HG03565 (cell line): Measurements from ENCODE around the gene ATAD5.

Experiments
- ATAC-seq: cut with Tn5 transposase; IDR thresholded peaks from one replicate; pipeline ENCODE4 v1.9.1; 2021; ENCODE audit warnings: mild to moderate bottlenecking, moderate library complexity; ENCODE audit not compliant: unreplicated experiment

The ATAD5 gene

DNA sequence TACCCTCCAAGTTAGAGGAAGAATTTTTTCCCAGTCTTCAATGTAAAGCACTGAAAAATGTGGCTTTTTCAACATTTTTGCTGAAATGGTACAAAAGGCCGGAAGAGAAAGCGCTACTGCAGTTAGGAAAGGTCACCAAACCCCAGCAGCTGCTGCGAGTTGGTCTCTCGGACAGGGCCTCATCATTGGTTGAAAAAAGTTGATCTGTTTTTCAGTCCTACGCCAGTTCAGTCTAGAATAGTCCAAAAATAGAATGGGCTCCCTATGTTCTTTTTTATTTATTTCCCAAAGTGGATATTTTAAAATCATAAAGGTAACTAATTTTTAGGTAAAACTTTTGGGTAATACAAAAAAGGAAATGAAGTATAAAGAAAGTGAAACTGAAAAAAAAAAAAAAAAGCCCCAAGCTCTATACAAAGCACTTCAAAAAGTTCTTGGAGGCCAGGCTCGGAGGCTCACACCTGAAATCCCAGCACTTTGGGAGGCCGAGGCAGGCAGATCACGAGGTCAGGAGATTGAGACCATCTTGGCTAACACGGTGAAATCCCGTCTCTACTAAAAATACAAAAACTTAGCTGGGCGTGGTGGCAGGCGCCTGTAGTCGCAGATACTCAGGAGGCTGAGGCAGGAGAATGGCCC lies 107.4 kb downstream of the ATAD5 start:
- ATAC-seq = no peak

DNA sequence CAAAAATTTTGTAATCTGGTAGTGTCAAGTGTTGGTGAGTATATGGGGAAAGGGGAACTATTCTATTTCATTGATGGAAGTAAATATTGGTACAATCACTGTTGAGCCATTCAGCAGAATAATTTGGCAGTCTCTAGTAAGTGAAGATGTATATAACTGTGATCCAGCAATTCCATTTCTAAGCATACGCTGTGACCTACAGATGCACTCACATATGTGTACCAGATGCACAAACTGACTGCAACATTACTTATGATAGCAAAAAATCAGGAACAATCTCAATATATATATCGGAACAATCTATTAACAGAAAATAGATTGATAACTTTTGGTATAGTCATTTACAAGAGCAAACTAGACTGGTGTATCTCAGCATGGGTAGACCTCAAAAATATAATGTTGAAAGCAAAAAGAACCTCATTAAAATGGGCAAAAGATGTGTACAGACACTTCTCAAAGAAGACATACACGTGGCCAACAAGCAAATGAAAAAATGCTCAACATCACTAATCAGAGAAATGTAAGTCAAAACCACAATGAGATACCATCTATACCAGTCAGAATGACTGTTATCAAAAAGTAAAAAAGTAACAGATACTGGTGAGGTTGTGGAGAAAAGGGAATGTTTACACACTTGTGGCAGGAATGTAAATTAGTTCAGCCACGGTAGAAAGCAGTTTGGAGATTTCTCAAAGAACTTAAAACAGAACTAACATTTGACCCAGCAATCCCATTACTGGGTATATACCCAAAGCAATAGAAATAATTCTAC lies 110.7 kb downstream of the ATAD5 start:
- ATAC-seq = no peak
